GM13977 (cell line): ENCODE results near the gene RHBDD1.

ENCODE experiments used
- DNase-seq: peaks from one replicate; pipeline ENCODE4 v3.0.0; 2012; ENCODE audit warnings: low spot score
- in situ Hi-C: fragments of 300-500 bp; cut with MboI; formaldehyde crosslinking; loops from one replicate; pipeline ENCODE4 v1.12.0; 2022; ENCODE audit warnings: low sequenced_read_pairs, low pct_unique_long_range_greater_than_20kb, mixed read lengths, inconsistent platforms; ENCODE audit not compliant: unreplicated experiment
- TF ChIP-seq, protein P1 (sequence below): IDR thresholded peaks from 2 replicates; pipeline ENCODE4 v1.5.1; 2012; ENCODE audit warnings: mild to moderate bottlenecking, control low read depth; ENCODE audit not compliant: insufficient read depth; ENCODE audit errors: extremely low read depth, missing control alignments

Gene RHBDD1

DNA sequence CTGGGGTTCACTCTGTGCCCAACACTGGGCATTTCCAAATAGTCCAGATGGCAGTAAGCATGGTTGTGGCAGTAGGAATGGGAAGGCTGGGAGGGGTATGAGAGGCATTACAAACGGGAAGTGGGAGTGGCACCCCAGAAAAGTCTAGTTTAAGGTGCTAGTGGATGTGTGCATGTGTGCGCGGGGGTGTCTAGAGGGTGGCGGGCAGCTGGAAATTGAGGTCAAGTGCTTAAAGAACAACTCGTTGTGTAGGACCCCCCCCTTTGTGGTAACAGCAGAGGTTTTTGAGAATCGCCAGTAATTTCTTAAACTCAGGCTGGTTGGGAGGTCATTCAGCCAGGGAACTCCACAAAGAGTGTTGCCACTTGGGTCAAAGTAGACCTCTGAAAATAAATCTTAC, 69.9 kb downstream of the RHBDD1 start:
- DNase-seq, result no peak
- TF ChIP-seq, protein P1, sequence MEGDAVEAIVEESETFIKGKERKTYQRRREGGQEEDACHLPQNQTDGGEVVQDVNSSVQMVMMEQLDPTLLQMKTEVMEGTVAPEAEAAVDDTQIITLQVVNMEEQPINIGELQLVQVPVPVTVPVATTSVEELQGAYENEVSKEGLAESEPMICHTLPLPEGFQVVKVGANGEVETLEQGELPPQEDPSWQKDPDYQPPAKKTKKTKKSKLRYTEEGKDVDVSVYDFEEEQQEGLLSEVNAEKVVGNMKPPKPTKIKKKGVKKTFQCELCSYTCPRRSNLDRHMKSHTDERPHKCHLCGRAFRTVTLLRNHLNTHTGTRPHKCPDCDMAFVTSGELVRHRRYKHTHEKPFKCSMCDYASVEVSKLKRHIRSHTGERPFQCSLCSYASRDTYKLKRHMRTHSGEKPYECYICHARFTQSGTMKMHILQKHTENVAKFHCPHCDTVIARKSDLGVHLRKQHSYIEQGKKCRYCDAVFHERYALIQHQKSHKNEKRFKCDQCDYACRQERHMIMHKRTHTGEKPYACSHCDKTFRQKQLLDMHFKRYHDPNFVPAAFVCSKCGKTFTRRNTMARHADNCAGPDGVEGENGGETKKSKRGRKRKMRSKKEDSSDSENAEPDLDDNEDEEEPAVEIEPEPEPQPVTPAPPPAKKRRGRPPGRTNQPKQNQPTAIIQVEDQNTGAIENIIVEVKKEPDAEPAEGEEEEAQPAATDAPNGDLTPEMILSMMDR, result no peak
- in situ Hi-C loops, result no loop called here

DNA sequence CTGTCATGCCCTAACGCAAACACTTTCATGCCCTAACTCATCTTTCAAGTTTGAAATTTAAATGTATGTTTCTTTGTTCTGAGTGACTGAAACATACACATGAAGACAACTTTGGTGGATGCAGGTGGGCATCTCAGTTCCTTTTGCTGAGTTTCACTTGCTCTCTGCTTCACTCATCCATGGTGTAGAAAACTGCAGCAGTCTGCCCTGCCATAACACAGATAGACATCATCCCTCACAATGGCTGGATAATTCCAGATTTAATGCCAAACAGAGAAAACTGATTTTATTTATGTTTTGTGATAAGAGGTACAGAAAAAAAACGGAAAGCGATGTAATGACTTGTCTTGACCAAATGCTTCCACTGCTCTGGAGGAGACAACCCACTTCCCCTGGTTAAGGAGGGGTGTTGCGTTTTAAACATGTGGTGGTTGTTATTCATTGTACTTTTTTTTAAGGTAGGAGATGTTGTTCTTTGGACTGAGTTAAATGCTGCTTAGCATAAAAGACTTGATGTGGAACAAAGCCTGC, 70.4 kb downstream of the RHBDD1 start:
- TF ChIP-seq, protein P1, result no peak
- in situ Hi-C loops, result no loop called here
- DNase-seq, result peak; percentile 36

DNA sequence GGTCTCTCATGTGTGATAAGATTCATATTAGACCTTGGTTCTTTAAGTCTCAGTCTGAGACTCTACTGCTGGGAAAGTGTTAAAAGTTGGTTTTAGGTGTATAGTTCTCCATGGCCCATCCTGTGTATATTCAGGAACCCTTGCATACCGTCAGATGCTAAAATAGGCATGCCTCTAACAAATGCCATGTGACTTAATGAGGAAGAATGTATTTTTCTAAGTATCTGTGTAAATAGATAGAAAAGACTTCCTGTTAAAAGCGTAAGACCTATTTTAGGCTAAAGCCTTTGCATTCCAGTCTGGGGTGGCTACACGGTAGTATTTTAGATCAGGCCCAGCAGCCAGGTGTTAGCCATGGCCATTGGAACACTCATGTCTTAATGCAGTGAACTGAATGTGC, 73.3 kb downstream of the RHBDD1 start:
- in situ Hi-C loops, result no loop called here

DNA sequence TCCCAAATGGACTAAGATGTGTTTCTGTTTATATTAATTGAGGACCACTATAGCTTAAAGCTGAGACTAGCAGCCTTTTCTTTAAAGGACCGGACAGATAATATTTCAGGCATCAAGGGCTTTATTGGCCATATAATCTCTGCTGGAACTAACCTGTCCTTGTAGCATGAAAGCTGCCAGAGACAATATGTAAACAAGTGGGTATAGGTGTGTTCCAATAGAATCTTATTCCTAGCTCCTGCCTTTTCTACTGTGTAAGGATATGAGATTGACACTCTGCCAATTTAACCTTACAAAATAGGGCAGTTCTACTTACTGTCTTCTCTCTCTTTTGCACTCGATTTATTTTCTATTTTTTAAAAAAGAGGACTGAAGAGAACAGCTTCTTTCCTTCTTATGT, 74.0 kb downstream of the RHBDD1 start:
- in situ Hi-C loops, result no loop called here
- TF ChIP-seq, protein P1, result no peak
- DNase-seq, result no peak

More for the DNA sequence above, 73.3 kb downstream of the RHBDD1 start:
- no peak for DNase-seq
- TF ChIP-seq, protein P1, result no peak

DNA sequence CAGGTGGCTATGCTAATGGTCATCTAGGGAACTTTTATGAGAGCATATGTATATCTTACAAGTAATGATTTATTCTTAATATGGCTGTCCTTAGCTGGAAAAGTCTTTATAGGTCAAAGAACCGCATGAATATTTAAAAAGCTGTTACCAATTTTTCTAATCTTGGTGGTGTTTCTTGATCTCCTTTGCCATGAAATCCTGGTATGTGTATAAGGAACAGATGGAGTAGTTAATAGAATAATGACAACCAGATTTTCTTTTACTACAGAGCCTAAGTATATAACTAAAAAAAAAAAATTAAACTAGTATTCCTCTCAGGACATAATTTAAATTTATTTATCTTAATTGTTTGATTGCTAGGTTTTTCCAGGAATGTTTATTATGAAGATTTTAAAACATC, 74.5 kb downstream of the RHBDD1 start:
- in situ Hi-C loops, result no loop called here
- TF ChIP-seq, protein P1, result no peak
- DNase-seq, result no peak

DNA sequence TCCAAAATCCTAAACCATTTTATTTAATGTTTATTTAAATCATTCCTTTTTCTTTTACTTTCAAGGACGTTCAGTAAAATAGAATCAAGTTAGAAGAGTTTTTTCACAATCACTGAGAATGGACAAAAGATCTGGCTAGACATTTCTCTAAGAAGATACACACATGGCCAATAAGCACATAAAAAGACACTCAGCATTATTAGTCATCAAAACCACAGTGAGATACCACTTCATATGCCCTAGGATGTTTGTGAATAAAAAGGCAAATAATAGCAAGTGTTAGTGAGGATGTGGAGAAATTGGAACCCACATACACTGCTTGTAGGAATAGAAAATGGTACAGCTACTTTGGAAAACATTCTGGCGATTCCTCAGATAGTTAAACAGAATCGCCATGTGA, 76.1 kb downstream of the RHBDD1 start:
- no peak for DNase-seq
- in situ Hi-C loops, result no loop called here

More for the DNA sequence above, 76.1 kb downstream of the RHBDD1 start:
- TF ChIP-seq, protein P1, result no peak
